ENCODE results near the gene RSRP1.
A peak's percentile ranks its signal among the peaks of the same experiment; 100 is the strongest.
"Not testable (repeated sequence)": the region's sequence is repeated elsewhere in the genome, so short reads cannot be mapped to it uniquely, and the experiment has no call there.

Gene RSRP1

GRCh38 chr1:25277295-25277694 is 30.0 kb upstream of the RSRP1 start:
- H3K27me3 ChIP-seq (ENCODE audit: insufficient read depth, insufficient read length); H3K9ac ChIP-seq (ENCODE audit: insufficient read length, low read depth); DNase-seq (ENCODE audit: low read depth, low spot score); H3K9me3 ChIP-seq (ENCODE audit: insufficient read depth, low read length); H3K4me3 ChIP-seq (ENCODE audit: insufficient read length, low read depth); H3K4me1 ChIP-seq (ENCODE audit: insufficient read depth, insufficient read length); H3K36me3 ChIP-seq (ENCODE audit: insufficient read depth, insufficient read length, low read length): not testable (repeated sequence)

- not testable (repeated sequence) for H3K36me3 ChIP-seq (ENCODE audit: insufficient read depth, insufficient read length, low read length); H3K9me3 ChIP-seq (ENCODE audit: insufficient read depth, low read length); DNase-seq (ENCODE audit: low read depth, low spot score); H3K27me3 ChIP-seq (ENCODE audit: insufficient read depth, insufficient read length); H3K4me3 ChIP-seq (ENCODE audit: insufficient read length, low read depth); H3K9ac ChIP-seq (ENCODE audit: insufficient read length, low read depth); H3K4me1 ChIP-seq (ENCODE audit: insufficient read depth, insufficient read length)
These were observed 28.4 kb upstream of the RSRP1 start for GRCh38 chr1:25275648-25276047.

- H3K4me1 ChIP-seq (ENCODE audit: insufficient read depth, insufficient read length); H3K27me3 ChIP-seq (ENCODE audit: insufficient read depth, insufficient read length); DNase-seq (ENCODE audit: low read depth, low spot score); H3K4me3 ChIP-seq (ENCODE audit: insufficient read length, low read depth); H3K36me3 ChIP-seq (ENCODE audit: insufficient read depth, insufficient read length, low read length); H3K9ac ChIP-seq (ENCODE audit: insufficient read length, low read depth); H3K9me3 ChIP-seq (ENCODE audit: insufficient read depth, low read length): not testable (repeated sequence)
These were observed 25.0 kb upstream of the RSRP1 start, which contains the start of gene RHD for GRCh38 chr1:25272238-25272637. RHD (plus strand) TSS chr1:25272509; CDS start chr1:25272548, 39 bp downstream.

GRCh38 chr1:25268143-25268760 is 21.0 kb upstream of the RSRP1 start:
- not testable (repeated sequence) for DNase-seq (ENCODE audit: low read depth, low spot score); H3K27me3 ChIP-seq (ENCODE audit: insufficient read depth, insufficient read length); H3K4me1 ChIP-seq (ENCODE audit: insufficient read depth, insufficient read length); H3K36me3 ChIP-seq (ENCODE audit: insufficient read depth, insufficient read length, low read length); H3K9me3 ChIP-seq (ENCODE audit: insufficient read depth, low read length)
- Histone ChIP-seq H3K9ac (ENCODE audit: insufficient read length, low read depth) (peak overlapping the region; percentile 70), H3K4me3 (ENCODE audit: insufficient read length, low read depth) (peak overlapping the region; percentile 30)

- not testable (repeated sequence) for H3K9me3 ChIP-seq (ENCODE audit: insufficient read depth, low read length); H3K4me1 ChIP-seq (ENCODE audit: insufficient read depth, insufficient read length); H3K36me3 ChIP-seq (ENCODE audit: insufficient read depth, insufficient read length, low read length); H3K27me3 ChIP-seq (ENCODE audit: insufficient read depth, insufficient read length)
- Histone ChIP-seq H3K9ac (ENCODE audit: insufficient read length, low read depth) (peak overlapping the region; percentile 72), H3K4me3 (ENCODE audit: insufficient read length, low read depth) (peak overlapping the region; percentile 58)
- DNase-seq (ENCODE audit: low read depth, low spot score), result peak; percentile 68
These were observed 20.3 kb upstream of the RSRP1 start for GRCh38 chr1:25267288-25268142.

GRCh38 chr1:25266554-25267287 is 19.5 kb upstream of the RSRP1 start:
- not testable (repeated sequence) for DNase-seq (ENCODE audit: low read depth, low spot score); H3K9me3 ChIP-seq (ENCODE audit: insufficient read depth, low read length); H3K4me1 ChIP-seq (ENCODE audit: insufficient read depth, insufficient read length); H3K27me3 ChIP-seq (ENCODE audit: insufficient read depth, insufficient read length)
- H3K4me3 ChIP-seq (ENCODE audit: insufficient read length, low read depth), result peak overlapping the region; percentile 72
- H3K36me3 ChIP-seq (ENCODE audit: insufficient read depth, insufficient read length, low read length), result peaks cover 11% of the 10 kb centered on the region
- peak overlapping the region; percentile 84 for H3K9ac ChIP-seq (ENCODE audit: insufficient read length, low read depth)

- not testable (repeated sequence) for DNase-seq (ENCODE audit: low read depth, low spot score)
These were observed 13.1 kb upstream of the RSRP1 start for GRCh38 chr1:25260336-25260735.

GRCh38 chr1:25259813-25260212 is 12.6 kb upstream of the RSRP1 start:
- not testable (repeated sequence) for H3K4me1 ChIP-seq (ENCODE audit: insufficient read depth, insufficient read length); H3K4me3 ChIP-seq (ENCODE audit: insufficient read length, low read depth); H3K9me3 ChIP-seq (ENCODE audit: insufficient read depth, low read length); H3K9ac ChIP-seq (ENCODE audit: insufficient read length, low read depth); DNase-seq (ENCODE audit: low read depth, low spot score); H3K27me3 ChIP-seq (ENCODE audit: insufficient read depth, insufficient read length)
- H3K36me3 ChIP-seq (ENCODE audit: insufficient read depth, insufficient read length, low read length), result peaks cover 11% of the 10 kb centered on the region

More at GRCh38 chr1:25260336-25260735, 13.1 kb upstream of the RSRP1 start:
- not testable (repeated sequence) for H3K9me3 ChIP-seq (ENCODE audit: insufficient read depth, low read length); H3K27me3 ChIP-seq (ENCODE audit: insufficient read depth, insufficient read length); H3K4me3 ChIP-seq (ENCODE audit: insufficient read length, low read depth); H3K4me1 ChIP-seq (ENCODE audit: insufficient read depth, insufficient read length); H3K9ac ChIP-seq (ENCODE audit: insufficient read length, low read depth)
- H3K36me3 ChIP-seq (ENCODE audit: insufficient read depth, insufficient read length, low read length), result peaks cover 11% of the 10 kb centered on the region
